HUES6 (cell line): ENCODE data around the gene ABLIM3.

ENCODE experiments used
- H3K27ac ChIP-seq: 2 replicates; pipeline ENCODE4 v1.7.0; 2013; ENCODE audit warnings: low read depth, mild to moderate bottlenecking, low read length, inconsistent platforms
- H3K27me3 ChIP-seq: 2 replicates; pipeline ENCODE4 v1.6.1; 2013; ENCODE audit warnings: low read length; ENCODE audit not compliant: control insufficient read depth, insufficient read depth
- H3K36me3 ChIP-seq: 2 replicates; pipeline ENCODE4 v1.6.1; 2013; ENCODE audit warnings: low read length; ENCODE audit not compliant: control insufficient read depth, insufficient read depth
- H3K4me1 ChIP-seq: 2 replicates; pipeline ENCODE4 v1.6.1; 2013; ENCODE audit warnings: low read length; ENCODE audit not compliant: control insufficient read depth, insufficient read depth
- H3K4me3 ChIP-seq: 2 replicates; pipeline ENCODE4 v1.5.1; 2013; ENCODE audit warnings: low read depth, low read length
- H3K9ac ChIP-seq: one replicate; pipeline ENCODE4 v1.6.1; 2013; ENCODE audit warnings: mild to moderate bottlenecking, low read length
- H3K9me3 ChIP-seq: 2 replicates; pipeline ENCODE4 v1.6.1; 2013; ENCODE audit warnings: low read depth, low read length; ENCODE audit not compliant: control insufficient read depth, insufficient read depth

ABLIM3 gene

GRCh38 chr5:149300441-149300840, 159.1 kb downstream of the ABLIM3 start:
- Histone ChIP-seq H3K4me3 (no peak overlapping the region), H3K27ac (no peak overlapping the region), H3K27me3 (no peaks in the 10 kb centered on the region), H3K9me3 (no peaks in the 10 kb centered on the region), H3K9ac (no peak overlapping the region), H3K36me3 (no peaks in the 10 kb centered on the region), H3K4me1 (peaks cover 4% of the 10 kb centered on the region; the same call in 1 of the 2 replicates)

GRCh38 chr5:149301049-149301743, 159.9 kb downstream of the ABLIM3 start:
- Histone ChIP-seq H3K36me3 (no peaks in the 10 kb centered on the region), H3K9me3 (no peaks in the 10 kb centered on the region), H3K27me3 (no peaks in the 10 kb centered on the region), H3K4me1 (no peaks in the 10 kb centered on the region), H3K27ac (no peak overlapping the region), H3K9ac (no peak overlapping the region), H3K4me3 (no peak overlapping the region)

- no peak overlapping the region for H3K9ac ChIP-seq
- H3K36me3 ChIP-seq: no peaks in the 10 kb centered on the region
- H3K9me3 ChIP-seq: no peaks in the 10 kb centered on the region
- no peaks in the 10 kb centered on the region for H3K27me3 ChIP-seq
- no peaks in the 10 kb centered on the region for H3K4me1 ChIP-seq
- H3K4me3 ChIP-seq: no peak overlapping the region
- no peak overlapping the region for H3K27ac ChIP-seq
These were observed 160.6 kb downstream of the ABLIM3 start for GRCh38 chr5:149301744-149302380.

- Histone ChIP-seq H3K27ac (no peak overlapping the region), H3K4me3 (no peak overlapping the region), H3K9ac (no peak overlapping the region), H3K9me3 (no peaks in the 10 kb centered on the region), H3K36me3 (no peaks in the 10 kb centered on the region), H3K4me1 (no peaks in the 10 kb centered on the region), H3K27me3 (no peaks in the 10 kb centered on the region)
These were observed 161.3 kb downstream of the ABLIM3 start for GRCh38 chr5:149302641-149303040.

- H3K36me3 ChIP-seq: no peaks in the 10 kb centered on the region
- H3K27me3 ChIP-seq: no peaks in the 10 kb centered on the region
- H3K9me3 ChIP-seq: no peaks in the 10 kb centered on the region
- no peak overlapping the region for H3K27ac ChIP-seq
- no peaks in the 10 kb centered on the region for H3K4me1 ChIP-seq
- H3K4me3 ChIP-seq: no peak overlapping the region
- no peak overlapping the region for H3K9ac ChIP-seq
These were observed 161.9 kb downstream of the ABLIM3 start for GRCh38 chr5:149303210-149303609.

GRCh38 chr5:149304195-149305078, 163.1 kb downstream of the ABLIM3 start:
- no peak overlapping the region for H3K27ac ChIP-seq
- H3K4me3 ChIP-seq: no peak overlapping the region
- no peaks in the 10 kb centered on the region for H3K27me3 ChIP-seq
- H3K9ac ChIP-seq: no peak overlapping the region
- no peaks in the 10 kb centered on the region for H3K9me3 ChIP-seq
- no peaks in the 10 kb centered on the region for H3K4me1 ChIP-seq
- no peaks in the 10 kb centered on the region for H3K36me3 ChIP-seq

GRCh38 chr5:149309354-149309753, 168.1 kb downstream of the ABLIM3 start:
- Histone ChIP-seq H3K27me3 (no peaks in the 10 kb centered on the region), H3K36me3 (no peaks in the 10 kb centered on the region), H3K4me1 (peaks cover 10% of the 10 kb centered on the region; the same call in 1 of the 2 replicates), H3K9me3 (no peaks in the 10 kb centered on the region), H3K9ac (no peak overlapping the region), H3K27ac (no peak overlapping the region), H3K4me3 (no peak overlapping the region)
